DND-41 (cell line): Measurements from ENCODE around the gene PTCD2.

Experiments used
- EZH2 ChIP-seq: IDR thresholded peaks from 3 replicates; pipeline ENCODE4 v1.6.1; 2012; ENCODE audit warnings: borderline replicate concordance, low read depth, mild to moderate bottlenecking, moderate library complexity, low read length, inconsistent platforms; ENCODE audit not compliant: severe bottlenecking
- TF ChIP-seq, protein P1 (sequence below): IDR thresholded peaks from 2 replicates; pipeline ENCODE4 v1.5.1; 2012; ENCODE audit warnings: borderline replicate concordance, low read length, moderate library complexity, mild to moderate bottlenecking; ENCODE audit not compliant: poor library complexity, severe bottlenecking; ENCODE audit errors: extremely low read depth

DNA sequence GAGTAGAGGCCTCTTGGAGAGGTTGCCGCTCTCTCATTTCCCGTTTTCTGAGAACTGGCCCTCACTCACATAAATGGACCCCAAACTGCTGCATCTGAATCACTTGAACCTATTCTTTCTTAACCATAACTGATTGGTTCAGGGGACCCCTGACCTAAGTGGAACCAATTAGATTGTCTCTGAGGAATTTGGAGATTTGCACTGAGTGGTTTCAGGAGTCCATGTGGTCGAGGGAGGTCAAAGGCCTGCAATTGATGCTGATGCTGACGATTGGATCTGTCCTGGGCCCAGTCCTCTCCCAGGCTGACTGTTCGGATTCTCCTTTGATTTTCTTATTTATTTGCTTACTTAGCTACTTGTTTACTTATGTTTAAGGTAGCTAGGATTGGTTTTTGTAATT, 88.0 kb downstream of the PTCD2 start:
- TF ChIP-seq, protein P1, sequence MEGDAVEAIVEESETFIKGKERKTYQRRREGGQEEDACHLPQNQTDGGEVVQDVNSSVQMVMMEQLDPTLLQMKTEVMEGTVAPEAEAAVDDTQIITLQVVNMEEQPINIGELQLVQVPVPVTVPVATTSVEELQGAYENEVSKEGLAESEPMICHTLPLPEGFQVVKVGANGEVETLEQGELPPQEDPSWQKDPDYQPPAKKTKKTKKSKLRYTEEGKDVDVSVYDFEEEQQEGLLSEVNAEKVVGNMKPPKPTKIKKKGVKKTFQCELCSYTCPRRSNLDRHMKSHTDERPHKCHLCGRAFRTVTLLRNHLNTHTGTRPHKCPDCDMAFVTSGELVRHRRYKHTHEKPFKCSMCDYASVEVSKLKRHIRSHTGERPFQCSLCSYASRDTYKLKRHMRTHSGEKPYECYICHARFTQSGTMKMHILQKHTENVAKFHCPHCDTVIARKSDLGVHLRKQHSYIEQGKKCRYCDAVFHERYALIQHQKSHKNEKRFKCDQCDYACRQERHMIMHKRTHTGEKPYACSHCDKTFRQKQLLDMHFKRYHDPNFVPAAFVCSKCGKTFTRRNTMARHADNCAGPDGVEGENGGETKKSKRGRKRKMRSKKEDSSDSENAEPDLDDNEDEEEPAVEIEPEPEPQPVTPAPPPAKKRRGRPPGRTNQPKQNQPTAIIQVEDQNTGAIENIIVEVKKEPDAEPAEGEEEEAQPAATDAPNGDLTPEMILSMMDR: no peak
- TF ChIP-seq EZH2: no peak
